Ovary (tissue), 9 donors: ENCODE measurements around the gene OSBPL6. TPM values are rescaled to one million over a fixed set of nuclear protein-coding genes. Genes with fewer than 3 reads are reported as not detected.

Experiments used
- DNase-seq, 5 donors: peaks; one replicate each; pipeline ENCODE4 v3.0.0-alpha.2; 2019 to 2020
- H3K27ac ChIP-seq, 2 donors: fragments of 200-600 bp; one replicate each; pipeline versions ENCODE4 v1.5.1 to v1.8.0; 2019 to 2022
- H3K27me3 ChIP-seq: fragments of 200-600 bp; one replicate; pipeline ENCODE4 v1.8.0; 2022
- H3K36me3 ChIP-seq: fragments of 200-600 bp; sonication (generic); one replicate; pipeline ENCODE4 v1.5.1; 2019
- H3K4me1 ChIP-seq: one replicate; pipeline ENCODE4 v1.8.1; 2013; ENCODE audit warnings: mild to moderate bottlenecking, moderate library complexity; ENCODE audit not compliant: insufficient read depth
- H3K4me3 ChIP-seq: fragments of 200-600 bp; sonication (generic); one replicate; pipeline ENCODE4 v1.5.1; 2017
- H3K9me3 ChIP-seq, 2 donors: fragments of 200-600 bp in 1 of 2; sonication (generic) in 1 of 2; one replicate each; pipeline versions ENCODE4 v1.5.1 to v1.8.1; 2013 to 2019; ENCODE audit warnings: mild to moderate bottlenecking in 1 of 2, moderate library complexity in 1 of 2
- CTCF ChIP-seq, 3 donors: fragments of 450-650 bp in 2 of 3; fragments of 200-600 bp in 1 of 3; IDR thresholded peaks; one replicate each; pipeline versions ENCODE4 v1.5.1 to v1.8.0; 2016 to 2022; ENCODE audit warnings: antibody characterized with exemption in 3 of 3, mild to moderate bottlenecking in 1 of 3
- EP300 ChIP-seq: sonication (generic); formaldehyde crosslinking; IDR thresholded peaks from one replicate; pipeline ENCODE4 v1.6.1; 2017; ENCODE audit warnings: antibody characterized with exemption
- POLR2A ChIP-seq: fragments of 450-650 bp; IDR thresholded peaks from one replicate; pipeline ENCODE4 v1.6.1; 2017; ENCODE audit warnings: antibody characterized with exemption, mild to moderate bottlenecking, moderate library complexity
- WGBS, 3 donors: extraction: QIAGEN DNeasy Blood & Tissue Kit in 1 of 3; methylation state at CpG; one replicate each; pipeline versions ENCODE4 v1.1.5 to v1.1.7; 2013 to 2017; 5-methylcytosine and 5-hydroxymethylcytosine counted together
- intact Hi-C, 4 donors: fragments of 100-400 bp; cut with DNase I; formaldehyde crosslinking; loops; one replicate each; pipeline versions ENCODE4 v1.11.0 to v1.15.1; 2022 to 2023
- polyA plus RNA-seq, 2 donors: library from polyadenylated mRNA; stranded (reverse); fragments of 200-250 nt in 1 of 2; fragments of 350-450 nt in 1 of 2; fragmentation: Illumina TruSeq in 1 of 2; extraction: RNeasy Lipid Tissue Mini Kit (QIAGEN cat#74804) in 1 of 2; gene quantifications; one replicate each; pipeline ENCODE4 v1.2.3, GENCODE V29; 2013 to 2014
- total RNA-seq, 7 donors: library from RNA; depleted of rRNA in 2 of 7; stranded (reverse); fragments of >200 nt in 2 of 7; fragmentation: NEBNext Ultra II Directional in 3 of 7; extraction: Animal tissue kit (Norgen Biotek cat#: 25700) in 3 of 7; gene quantifications; one replicate each; pipeline versions ENCODE4 v1.1.0 to v1.2.4, GENCODE V29; 2016 to 2023
- donor health status: DM: no; HTN: no; CAD: no; lungs with moderate emphysema.
- donor health status: DM: no; HTN: no; CAD: no.
- donor health status: Bipolar disorder and iron deficiency.
- donor health status: DM: yes; HTN: yes; CAD: no.
- donor health status: DM: no; HTN: no; CAD: no.
- donor health status: DM: yes; HTN: yes; CAD: no.

Gene OSBPL6
- total and polyA plus RNA-seq, 9 donors, result 0.60 to 7.4 (median 1.7) TPM

DNA sequence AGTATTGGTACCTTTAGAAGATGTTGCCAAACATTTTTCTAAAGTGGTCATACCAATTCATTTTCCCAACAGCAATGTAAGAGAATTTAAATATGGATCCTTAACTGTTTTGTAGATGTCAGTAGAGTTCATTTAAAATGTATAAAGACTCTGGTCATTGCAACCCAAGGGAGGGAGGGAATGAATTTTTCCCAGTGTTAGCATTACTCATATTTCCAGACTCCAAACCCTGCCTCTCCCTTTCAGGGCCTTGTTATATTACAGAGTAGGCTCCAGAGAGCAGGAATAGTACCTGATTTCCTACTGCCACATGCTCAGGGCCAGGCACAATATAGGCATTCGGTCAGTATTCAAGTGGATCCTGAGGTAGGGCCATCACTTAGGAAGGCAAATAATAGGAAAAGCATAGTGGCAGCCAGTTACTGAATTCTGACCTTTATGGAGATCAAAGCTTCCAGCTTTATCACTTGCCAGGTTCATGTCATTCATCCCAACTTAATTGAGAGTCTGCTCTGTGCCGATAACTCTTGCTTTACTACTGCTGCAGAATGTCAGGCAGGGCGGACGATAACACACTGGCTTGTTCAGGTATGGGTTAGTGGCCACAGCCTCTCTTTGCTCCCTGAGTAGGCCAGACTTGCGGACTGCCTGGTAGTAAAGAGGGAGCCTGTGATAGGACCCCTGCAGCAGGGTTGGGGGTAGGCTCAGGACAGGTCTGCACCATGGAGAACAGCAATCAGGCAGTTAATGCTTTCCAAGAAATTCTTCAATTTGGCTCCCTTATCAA is 75.3 kb downstream of the OSBPL6 start:
- H3K9me3 ChIP-seq, result no peaks in the 10 kb centered on the region
- no peaks in the 10 kb centered on the region for H3K36me3 ChIP-seq
- DNase-seq, result no peak
- intact Hi-C loops, result loop anchor here in 1 of 4 donors (10.0 kb wide), 1 partner anchor 75 kb away; the partner anchor contains the start of gene OSBPL6
- H3K27ac ChIP-seq, result no peak overlapping the region
- TF ChIP-seq POLR2A (no peak), CTCF (IDR thresholded peaks at IDR 0.05) (no peak), EP300 (no peak)
- H3K4me3 ChIP-seq, result no peak overlapping the region
- H3K27me3 ChIP-seq, result no peaks in the 10 kb centered on the region
- WGBS, 3 donors, result 97 to 98% (median 97%) methylated on average over 5 of the region's 5 CpGs
- no peaks in the 10 kb centered on the region for H3K4me1 ChIP-seq

- Histone ChIP-seq H3K27me3 (no peaks in the 10 kb centered on the region), H3K9me3 (no peaks in the 10 kb centered on the region)
- WGBS, 3 donors, result 94 to 96% (median 96%) methylated on average over 5 of the region's 5 CpGs
These were observed 76.0 kb downstream of the OSBPL6 start for GRCh38 chr2:178270338-178270737.

DNA sequence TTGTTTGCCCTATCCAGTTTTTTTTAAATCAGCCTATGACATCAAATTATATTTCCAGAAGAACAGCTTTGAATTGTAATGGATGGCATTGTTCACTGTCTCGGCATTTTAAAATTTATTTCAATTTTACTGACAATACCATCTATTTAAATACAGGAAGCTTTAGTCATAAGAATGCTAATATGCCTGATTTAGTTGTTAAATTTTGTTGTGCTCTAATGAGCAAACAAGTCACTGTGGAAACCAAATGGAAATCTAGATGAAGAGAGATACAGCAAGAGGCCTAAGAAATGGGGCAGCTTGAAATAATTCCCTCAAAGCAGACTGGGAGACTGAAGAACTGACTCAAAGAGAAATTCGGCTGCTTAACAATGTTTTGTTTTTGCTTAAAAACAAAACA is 76.8 kb downstream of the OSBPL6 start:
- H3K27me3 ChIP-seq, result no peaks in the 10 kb centered on the region
- peak overlapping the region in 1 of 2 donors; percentile 26 for H3K27ac ChIP-seq
- WGBS, 3 donors, result 51 to 65% (median 54%) methylated on average over 2 of the region's 2 CpGs
- H3K4me3 ChIP-seq, result no peak overlapping the region
- intact Hi-C loops, result loop anchor here in 1 of 4 donors (10.0 kb wide), 1 partner anchor 76 kb away; the partner anchor contains the start of gene OSBPL6
- H3K9me3 ChIP-seq, result no peaks in the 10 kb centered on the region
- H3K4me1 ChIP-seq, result no peaks in the 10 kb centered on the region
- no peaks in the 10 kb centered on the region for H3K36me3 ChIP-seq
- no peak for TF ChIP-seq EP300
- no peak for TF ChIP-seq CTCF (IDR thresholded peaks at IDR 0.05)
- no peak for DNase-seq

More at GRCh38 chr2:178270338-178270737, 76.0 kb downstream of the OSBPL6 start:
- Histone ChIP-seq H3K4me1 (no peaks in the 10 kb centered on the region), H3K4me3 (no peak overlapping the region), H3K36me3 (no peaks in the 10 kb centered on the region), H3K27ac (no peak overlapping the region)
- intact Hi-C loops, result loop anchor here in 1 of 4 donors (10.0 kb wide), 1 partner anchor 76 kb away; the partner anchor contains the start of gene OSBPL6
- no peak for DNase-seq
- TF ChIP-seq EP300 (no peak), CTCF (IDR thresholded peaks at IDR 0.05) (no peak), POLR2A (no peak)

- peak; percentile 78 to 84 (median 83) for DNase-seq
- Histone ChIP-seq H3K36me3 (no peaks in the 10 kb centered on the region), H3K4me1 (no peaks in the 10 kb centered on the region), H3K27me3 (no peaks in the 10 kb centered on the region), H3K9me3 (no peaks in the 10 kb centered on the region), H3K27ac (peak overlapping the region in 1 of 2 donors; percentile 26), H3K4me3 (no peak overlapping the region)
- no peak for TF ChIP-seq POLR2A
- TF ChIP-seq EP300, result no peak
- no peak for TF ChIP-seq CTCF (IDR thresholded peaks at IDR 0.05)
- 20 to 31% (median 24%) methylated on average over 3 of the region's 3 CpGs for WGBS, 3 donors
- intact Hi-C loops, result loop anchor here in 1 of 4 donors (10.0 kb wide), 1 partner anchor 77 kb away; the partner anchor contains the start of gene OSBPL6
These were observed 77.5 kb downstream of the OSBPL6 start for GRCh38 chr2:178271629-178272333.
